ENCODE data around the gene RAB11FIP2.

Gene RAB11FIP2

GRCh38 chr10:118026936-118027335 lies 19.8 kb downstream of the RAB11FIP2 start:
- TF ChIP-seq, protein P1, sequence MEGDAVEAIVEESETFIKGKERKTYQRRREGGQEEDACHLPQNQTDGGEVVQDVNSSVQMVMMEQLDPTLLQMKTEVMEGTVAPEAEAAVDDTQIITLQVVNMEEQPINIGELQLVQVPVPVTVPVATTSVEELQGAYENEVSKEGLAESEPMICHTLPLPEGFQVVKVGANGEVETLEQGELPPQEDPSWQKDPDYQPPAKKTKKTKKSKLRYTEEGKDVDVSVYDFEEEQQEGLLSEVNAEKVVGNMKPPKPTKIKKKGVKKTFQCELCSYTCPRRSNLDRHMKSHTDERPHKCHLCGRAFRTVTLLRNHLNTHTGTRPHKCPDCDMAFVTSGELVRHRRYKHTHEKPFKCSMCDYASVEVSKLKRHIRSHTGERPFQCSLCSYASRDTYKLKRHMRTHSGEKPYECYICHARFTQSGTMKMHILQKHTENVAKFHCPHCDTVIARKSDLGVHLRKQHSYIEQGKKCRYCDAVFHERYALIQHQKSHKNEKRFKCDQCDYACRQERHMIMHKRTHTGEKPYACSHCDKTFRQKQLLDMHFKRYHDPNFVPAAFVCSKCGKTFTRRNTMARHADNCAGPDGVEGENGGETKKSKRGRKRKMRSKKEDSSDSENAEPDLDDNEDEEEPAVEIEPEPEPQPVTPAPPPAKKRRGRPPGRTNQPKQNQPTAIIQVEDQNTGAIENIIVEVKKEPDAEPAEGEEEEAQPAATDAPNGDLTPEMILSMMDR (conservative IDR thresholded peaks at IDR 0.05; ENCODE audit: low read depth, low read length), result no peak
- DNase-seq (ENCODE audit: low read depth), result no peak
- H3K4me3 ChIP-seq (ENCODE audit: low read length), result no peak overlapping the region

DNA sequence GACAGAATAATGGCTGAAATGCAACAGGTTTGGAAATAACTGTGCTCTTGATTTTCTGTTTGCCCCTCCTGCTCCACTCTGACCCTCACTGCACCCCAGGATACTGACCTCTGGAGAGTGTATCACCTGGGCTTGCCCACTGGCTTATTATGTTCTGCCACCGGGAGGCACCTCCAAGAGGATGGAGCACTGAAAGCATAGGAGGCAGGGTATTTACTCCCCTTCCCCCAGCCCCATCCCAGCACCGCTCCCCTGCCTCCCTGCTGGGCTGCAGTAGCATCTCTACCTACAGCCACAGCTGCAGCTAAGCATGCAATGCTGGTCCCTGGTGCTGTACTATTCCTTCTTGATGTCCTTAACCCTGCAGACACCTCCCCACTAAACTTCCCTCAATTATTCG lies 26.4 kb downstream of the RAB11FIP2 start:
- no peak for DNase-seq (ENCODE audit: low read depth)
- TF ChIP-seq, protein P1 (conservative IDR thresholded peaks at IDR 0.05; ENCODE audit: low read depth, low read length), result no peak
- H3K4me3 ChIP-seq (ENCODE audit: low read length), result no peak overlapping the region

DNA sequence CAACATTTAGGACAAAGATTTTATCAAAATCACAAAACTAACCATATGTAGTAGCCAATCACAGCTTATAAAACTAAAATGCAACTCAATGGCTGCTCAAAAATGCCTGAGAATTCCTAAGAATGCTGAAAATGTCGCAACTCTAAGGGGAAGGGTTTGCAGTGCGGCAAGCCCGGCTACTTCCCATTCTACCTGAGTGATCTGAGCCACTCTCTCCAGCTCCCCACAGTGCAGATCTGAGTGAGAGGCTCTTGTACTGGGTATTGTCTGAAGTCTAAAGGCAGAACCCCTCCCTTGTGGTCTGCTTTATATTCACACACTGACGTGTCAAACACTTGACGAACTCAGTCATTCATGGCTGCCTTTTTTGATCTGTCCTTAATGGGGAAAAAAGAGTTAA lies 28.9 kb downstream of the RAB11FIP2 start:
- no peak overlapping the region for H3K4me3 ChIP-seq (ENCODE audit: low read length)
- no peak for DNase-seq (ENCODE audit: low read depth)
- TF ChIP-seq, protein P1 (conservative IDR thresholded peaks at IDR 0.05; ENCODE audit: low read depth, low read length), result no peak

DNA sequence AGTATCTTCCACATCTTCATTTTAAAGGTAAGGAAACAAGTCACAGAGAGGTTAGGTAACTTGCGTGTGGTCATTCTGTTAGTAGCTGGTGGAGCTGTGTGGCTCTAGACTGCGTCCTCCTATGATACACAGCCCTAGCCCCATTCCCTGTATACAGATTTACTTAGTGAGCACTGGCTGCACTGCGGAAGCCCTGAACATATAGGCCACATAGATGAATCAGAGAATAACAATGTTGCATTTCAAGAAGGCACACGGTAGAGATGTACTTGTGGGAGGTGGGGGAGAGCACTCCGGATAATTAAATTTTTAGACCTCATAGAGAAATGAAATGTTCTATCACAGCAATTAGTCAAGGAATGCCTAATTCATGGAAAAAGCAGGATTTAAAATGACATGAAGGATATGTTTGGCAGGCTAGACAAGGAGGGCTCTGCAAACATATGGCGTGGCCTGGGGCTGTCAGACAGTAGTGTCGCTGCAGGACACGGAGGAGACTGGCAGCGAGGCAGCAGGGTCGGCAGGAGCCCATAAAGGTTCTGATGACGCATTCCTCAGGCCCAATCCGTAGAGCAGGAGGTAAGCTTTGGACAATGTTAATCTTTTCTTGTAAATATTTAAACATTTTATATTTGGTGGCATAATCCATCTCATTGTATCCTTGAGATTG lies 29.5 kb downstream of the RAB11FIP2 start:
- H3K4me3 ChIP-seq (ENCODE audit: low read length), result no peak overlapping the region
- TF ChIP-seq, protein P1 (conservative IDR thresholded peaks at IDR 0.05; ENCODE audit: low read depth, low read length), result no peak
- no peak for DNase-seq (ENCODE audit: low read depth)

GRCh38 chr10:118012952-118013525 lies 33.7 kb downstream of the RAB11FIP2 start:
- no peak for DNase-seq (ENCODE audit: low read depth)
- TF ChIP-seq, protein P1 (conservative IDR thresholded peaks at IDR 0.05; ENCODE audit: low read depth, low read length), result no peak
- H3K4me3 ChIP-seq (ENCODE audit: low read length), result no peak overlapping the region

DNA sequence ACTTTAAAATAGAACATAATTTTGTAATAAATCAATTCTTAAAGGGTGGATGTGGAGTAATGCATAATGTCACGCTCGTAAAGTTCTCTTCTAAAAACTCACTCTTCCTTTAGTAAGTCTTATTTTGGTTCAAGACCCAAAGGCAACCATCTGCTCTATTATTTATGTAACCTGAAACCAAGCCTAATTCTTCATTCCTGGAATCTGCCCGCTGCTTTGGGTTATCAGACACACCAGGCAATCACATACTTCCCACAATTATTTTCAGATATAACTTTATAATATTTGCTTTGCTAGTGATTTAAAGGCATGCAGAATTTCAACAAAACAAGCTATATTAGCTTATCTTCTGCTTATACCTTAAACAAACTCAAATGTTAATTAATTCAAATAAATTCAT lies 39.0 kb downstream of the RAB11FIP2 start:
- no peak overlapping the region for H3K4me3 ChIP-seq (ENCODE audit: low read length)
- TF ChIP-seq, protein P1 (conservative IDR thresholded peaks at IDR 0.05; ENCODE audit: low read depth, low read length), result no peak
- no peak for DNase-seq (ENCODE audit: low read depth)

DNA sequence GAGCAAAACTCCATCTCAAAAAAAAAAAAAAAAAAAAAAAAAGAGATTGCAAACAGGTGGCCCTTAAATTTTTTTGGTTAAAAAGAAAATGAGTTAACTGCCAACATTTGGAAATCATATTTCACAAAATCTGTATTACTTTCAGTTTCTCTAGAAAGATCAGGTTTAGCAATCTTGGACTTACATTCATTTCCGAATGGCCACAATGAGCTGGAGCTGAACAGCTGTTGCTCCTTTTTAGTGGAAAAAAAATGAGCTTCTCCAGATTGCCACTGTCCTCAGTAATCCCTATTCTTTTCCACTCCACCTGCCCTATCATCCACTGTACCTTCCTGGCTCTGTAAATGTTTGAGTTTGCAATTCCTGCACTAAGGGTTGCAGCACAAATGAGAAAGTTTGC lies 43.6 kb downstream of the RAB11FIP2 start:
- no peak for DNase-seq (ENCODE audit: low read depth)
- TF ChIP-seq, protein P1 (conservative IDR thresholded peaks at IDR 0.05; ENCODE audit: low read depth, low read length), result no peak
- no peak overlapping the region for H3K4me3 ChIP-seq (ENCODE audit: low read length)
